Fibroblast of lung (primary cell): ENCODE data around the gene RAB20. TPM values are rescaled to one million over a fixed set of nuclear protein-coding genes. Genes with fewer than 3 reads are reported as not detected.

Source experiments
- DNase-seq, 2 donors: peaks; one replicate each; pipeline versions ENCODE4 v3.0.0 to v3.0.0-alpha.2; 2010; ENCODE audit warnings: low read depth in 2 of 2
- H2AFZ ChIP-seq: 2 replicates; pipeline ENCODE4 v1.5.1; 2012; ENCODE audit warnings: low read length, control low read depth, inconsistent platforms
- H3K27ac ChIP-seq: 2 replicates; pipeline ENCODE4 v1.5.1; 2011; ENCODE audit warnings: low read length, control low read depth; ENCODE audit not compliant: insufficient read depth
- H3K27me3 ChIP-seq: 2 replicates; pipeline ENCODE4 v1.5.1; 2011; ENCODE audit warnings: mild to moderate bottlenecking, low read length; ENCODE audit not compliant: control insufficient read depth, insufficient read depth
- H3K36me3 ChIP-seq: 2 replicates; pipeline ENCODE4 v1.5.1; 2011; ENCODE audit warnings: low read length; ENCODE audit not compliant: control insufficient read depth, insufficient read depth
- H3K4me1 ChIP-seq: 2 replicates; pipeline ENCODE4 v1.5.1; 2011; ENCODE audit warnings: low read length; ENCODE audit not compliant: control insufficient read depth, insufficient read depth; ENCODE audit errors: extremely low read depth
- H3K4me2 ChIP-seq: 2 replicates; pipeline ENCODE4 v1.5.1; 2011; ENCODE audit warnings: low read length, control low read depth; ENCODE audit not compliant: insufficient read depth; ENCODE audit errors: extremely low read depth
- H3K4me3 ChIP-seq, 4 experiments: fragments of 200-600 bp in 1 of 4; sonication (generic) in 1 of 4; replicated peaks in 1 of 4; 2 replicates each; pipeline ENCODE4 v1.5.1; 2011 to 2016; ENCODE audit warnings: low read length in 4 of 4, low read depth in 3 of 4, mild to moderate bottlenecking in 3 of 4, control low read depth in 2 of 4, inconsistent platforms in 1 of 4, mixed read lengths in 1 of 4; ENCODE audit not compliant: insufficient read depth in 1 of 4; ENCODE audit errors: control extremely low read depth in 1 of 4
- H3K79me2 ChIP-seq: 2 replicates; pipeline ENCODE4 v1.5.1; 2012; ENCODE audit warnings: mild to moderate bottlenecking, low read length, inconsistent platforms; ENCODE audit not compliant: control insufficient read depth, insufficient read depth
- H3K9ac ChIP-seq: 2 replicates; pipeline ENCODE4 v1.5.1; 2011; ENCODE audit warnings: mild to moderate bottlenecking, low read length, control low read depth; ENCODE audit not compliant: insufficient read depth
- H3K9me3 ChIP-seq: 2 replicates; pipeline ENCODE4 v1.5.1; 2012; ENCODE audit warnings: low read depth, low read length; ENCODE audit not compliant: control insufficient read depth, insufficient read depth
- H4K20me1 ChIP-seq: 2 replicates; pipeline ENCODE4 v1.5.1; 2011; ENCODE audit warnings: low read length; ENCODE audit not compliant: control insufficient read depth, insufficient read depth; ENCODE audit errors: extremely low read depth
- EZH2 ChIP-seq: IDR thresholded peaks from 2 replicates; pipeline ENCODE4 v1.5.1; 2012; ENCODE audit warnings: low read length, control low read depth, mild to moderate bottlenecking; ENCODE audit errors: missing control alignments
- polyA plus RNA-seq, 2 donors: library from polyadenylated mRNA; depleted of rRNA in 1 of 2; stranded (reverse) in 1 of 2; unstranded in 1 of 2; fragments of >200 nt; gene quantifications; 2 replicates each; pipeline ENCODE4 v1.2.1, GENCODE V29; 2011 to 2012; ENCODE audit warnings: missing spikeins in 1 of 2
- total RNA-seq: library from RNA; depleted of rRNA; stranded (reverse); fragments of >200 nt; gene quantifications from 2 replicates; pipeline ENCODE4 v1.2.1, GENCODE V29; 2014
- TF ChIP-seq, protein P1 (sequence below), 2 donors: IDR thresholded peaks in 1 of 2; conservative IDR thresholded peaks in 1 of 2; 1 replicate in 1 of 2; 2 replicates in 1 of 2; pipeline ENCODE4 v1.5.1; 2011 to 2012; ENCODE audit warnings: low read length in 2 of 2, control low read depth in 1 of 2, inconsistent platforms in 1 of 2, low read depth in 1 of 2, mild to moderate bottlenecking in 1 of 2

Gene RAB20
- total and polyA plus RNA-seq, 2 donors (not counting 1 experiment from before 2014, with no cell fraction given) = 3.5 to 4.3 TPM

DNA sequence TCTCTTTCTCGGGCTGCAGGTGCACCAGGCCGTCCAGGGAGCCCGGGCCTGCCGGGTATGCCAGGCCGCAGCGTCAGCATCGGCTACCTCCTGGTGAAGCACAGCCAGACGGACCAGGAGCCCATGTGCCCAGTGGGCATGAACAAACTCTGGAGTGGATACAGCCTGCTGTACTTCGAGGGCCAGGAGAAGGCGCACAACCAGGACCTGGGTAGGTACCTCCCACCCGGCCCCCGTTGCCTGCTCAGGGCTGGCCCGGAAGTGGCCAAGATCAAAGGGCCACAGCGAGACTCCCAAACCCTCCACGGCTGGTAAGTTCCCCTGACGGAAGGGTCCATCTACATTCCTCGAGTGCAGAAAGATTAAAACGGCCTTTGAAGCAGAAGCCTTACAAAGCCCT lies 55.1 kb downstream of the RAB20 start:
- Histone ChIP-seq H2AFZ (no peak overlapping the region), H3K36me3 (peaks cover 20% of the 10 kb centered on the region), H3K4me3 (no peak overlapping the region), H3K4me2 (no peak overlapping the region), H3K27me3 (no peaks in the 10 kb centered on the region), H3K9me3 (no peaks in the 10 kb centered on the region), H3K9ac (no peak overlapping the region), H3K4me1 (no peaks in the 10 kb centered on the region), H3K79me2 (no peaks in the 10 kb centered on the region), H3K27ac (no peak overlapping the region), H4K20me1 (no peaks in the 10 kb centered on the region)
- TF ChIP-seq, protein P1, sequence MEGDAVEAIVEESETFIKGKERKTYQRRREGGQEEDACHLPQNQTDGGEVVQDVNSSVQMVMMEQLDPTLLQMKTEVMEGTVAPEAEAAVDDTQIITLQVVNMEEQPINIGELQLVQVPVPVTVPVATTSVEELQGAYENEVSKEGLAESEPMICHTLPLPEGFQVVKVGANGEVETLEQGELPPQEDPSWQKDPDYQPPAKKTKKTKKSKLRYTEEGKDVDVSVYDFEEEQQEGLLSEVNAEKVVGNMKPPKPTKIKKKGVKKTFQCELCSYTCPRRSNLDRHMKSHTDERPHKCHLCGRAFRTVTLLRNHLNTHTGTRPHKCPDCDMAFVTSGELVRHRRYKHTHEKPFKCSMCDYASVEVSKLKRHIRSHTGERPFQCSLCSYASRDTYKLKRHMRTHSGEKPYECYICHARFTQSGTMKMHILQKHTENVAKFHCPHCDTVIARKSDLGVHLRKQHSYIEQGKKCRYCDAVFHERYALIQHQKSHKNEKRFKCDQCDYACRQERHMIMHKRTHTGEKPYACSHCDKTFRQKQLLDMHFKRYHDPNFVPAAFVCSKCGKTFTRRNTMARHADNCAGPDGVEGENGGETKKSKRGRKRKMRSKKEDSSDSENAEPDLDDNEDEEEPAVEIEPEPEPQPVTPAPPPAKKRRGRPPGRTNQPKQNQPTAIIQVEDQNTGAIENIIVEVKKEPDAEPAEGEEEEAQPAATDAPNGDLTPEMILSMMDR (conservative IDR thresholded peaks at IDR 0.05 in 1 of 2, IDR thresholded peaks at IDR 0.05 in 1 of 2; ENCODE audit: low read depth in 1 of 2, low read length in 2 of 2) = no peak
- TF ChIP-seq EZH2 = no peak
- DNase-seq = no peak

- peaks cover 22% of the 10 kb centered on the region for H3K36me3 ChIP-seq
These were observed 55.9 kb downstream of the RAB20 start for GRCh38 chr13:110505594-110505993.

DNA sequence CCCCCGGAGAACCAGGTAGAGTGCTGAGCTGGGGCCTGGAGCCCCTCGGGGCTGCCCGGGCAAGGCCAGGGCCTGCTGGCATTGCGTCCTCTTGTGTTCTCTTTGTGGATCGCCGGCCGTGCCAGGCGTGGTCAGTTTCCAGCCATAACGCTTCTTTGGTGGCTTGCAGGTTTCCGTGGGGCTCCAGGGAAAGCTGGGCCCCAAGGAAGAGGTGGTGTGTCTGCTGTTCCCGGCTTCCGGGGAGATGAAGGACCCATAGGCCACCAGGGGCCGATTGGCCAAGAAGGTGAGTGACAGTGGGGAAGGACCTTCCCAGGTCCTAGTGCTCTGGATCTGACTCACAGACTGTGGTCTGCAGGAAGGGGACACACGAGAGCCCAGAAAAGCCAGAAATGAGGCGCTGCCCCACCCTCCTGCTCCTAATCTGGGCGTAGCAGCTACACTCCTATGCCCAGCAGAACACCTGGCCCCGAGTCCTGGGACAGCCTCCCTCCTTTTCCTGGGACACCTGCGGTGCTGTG lies 57.5 kb downstream of the RAB20 start:
- DNase-seq = no peak
- TF ChIP-seq, protein P1 (conservative IDR thresholded peaks at IDR 0.05 in 1 of 2, IDR thresholded peaks at IDR 0.05 in 1 of 2; ENCODE audit: low read depth in 1 of 2, low read length in 2 of 2) = no peak
- no peak for TF ChIP-seq EZH2
- Histone ChIP-seq H3K4me3 (no peak overlapping the region), H3K79me2 (no peaks in the 10 kb centered on the region), H2AFZ (no peak overlapping the region), H3K27me3 (no peaks in the 10 kb centered on the region), H3K36me3 (peaks cover 19% of the 10 kb centered on the region), H3K27ac (no peak overlapping the region), H4K20me1 (no peaks in the 10 kb centered on the region), H3K4me1 (no peaks in the 10 kb centered on the region), H3K9ac (no peak overlapping the region), H3K4me2 (no peak overlapping the region), H3K9me3 (no peaks in the 10 kb centered on the region)

More at GRCh38 chr13:110505594-110505993, 55.9 kb downstream of the RAB20 start:
- no peak overlapping the region for H2AFZ ChIP-seq
- no peaks in the 10 kb centered on the region for H3K9me3 ChIP-seq
- no peaks in the 10 kb centered on the region for H3K79me2 ChIP-seq
- H3K4me1 ChIP-seq = no peaks in the 10 kb centered on the region
- no peaks in the 10 kb centered on the region for H4K20me1 ChIP-seq
- no peak overlapping the region for H3K4me2 ChIP-seq
- no peak overlapping the region for H3K9ac ChIP-seq
- no peak for DNase-seq
- no peak overlapping the region for H3K27ac ChIP-seq
- no peak overlapping the region for H3K4me3 ChIP-seq
- H3K27me3 ChIP-seq = no peaks in the 10 kb centered on the region
- TF ChIP-seq EZH2 = no peak
- TF ChIP-seq, protein P1 (conservative IDR thresholded peaks at IDR 0.05 in 1 of 2, IDR thresholded peaks at IDR 0.05 in 1 of 2; ENCODE audit: low read depth in 1 of 2, low read length in 2 of 2) = no peak
